ENCODE results near the gene UBAC2. TPM values are rescaled to one million over a fixed set of nuclear protein-coding genes. Genes with fewer than 3 reads are reported as not detected.
"Not testable (repeated sequence)": the region's sequence is repeated elsewhere in the genome, so short reads cannot be mapped to it uniquely, and the experiment has no call there.

UBAC2 gene
- total RNA-seq, 1 donor from 2014 or later: 63.5 TPM

DNA sequence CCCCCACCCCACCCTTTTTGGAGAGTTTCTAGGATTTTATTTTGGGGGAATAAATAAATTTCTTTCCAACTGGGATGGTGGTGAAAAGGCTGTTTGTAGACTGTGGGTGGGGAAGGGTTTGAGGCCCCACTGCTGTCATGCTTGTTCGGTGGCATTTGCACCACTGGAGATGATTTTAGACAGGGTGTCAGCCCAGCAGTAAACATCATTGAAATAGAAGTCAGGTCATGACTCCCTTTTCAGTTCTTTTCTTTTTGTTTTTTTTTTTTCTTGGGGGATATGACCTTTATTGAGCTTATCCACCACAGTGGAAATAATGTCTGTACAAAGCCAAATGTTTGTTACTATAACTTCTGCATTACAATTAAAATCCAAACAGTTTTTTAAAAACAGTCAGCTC is 14.1 kb downstream of the UBAC2 start:
- DNase-seq (ENCODE audit: low read depth): no peak

DNA sequence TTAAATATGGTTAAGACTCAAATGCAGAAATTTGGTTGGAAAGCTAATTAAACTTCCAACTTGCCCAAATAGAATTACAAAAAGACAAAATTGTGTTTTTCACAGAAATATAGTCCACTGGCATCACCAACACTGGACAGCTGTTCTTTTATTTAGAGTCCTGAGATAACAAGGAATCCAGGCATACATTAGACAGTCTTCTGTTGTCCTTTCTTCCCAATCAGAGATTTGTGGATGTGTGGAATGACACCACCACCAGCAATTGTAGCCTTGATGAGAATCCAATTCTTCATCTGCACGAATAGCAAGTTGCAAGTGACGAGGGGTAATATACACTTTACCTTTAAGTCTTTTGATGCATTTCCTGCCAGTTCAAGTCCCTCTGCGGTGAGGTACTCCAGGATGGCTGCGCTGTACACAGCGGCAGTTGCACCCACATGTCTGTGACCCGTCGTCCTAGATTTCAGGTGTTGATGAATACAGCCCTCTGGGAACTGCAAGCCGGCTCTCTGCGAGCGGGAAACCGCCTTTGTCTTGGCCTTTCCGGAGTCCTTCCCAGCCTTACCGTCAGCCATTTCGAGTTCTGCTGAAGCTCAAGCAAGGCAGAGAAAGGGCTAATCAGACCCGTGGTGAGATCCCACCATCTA is 14.7 kb downstream of the UBAC2 start:
- no peak for DNase-seq (ENCODE audit: low read depth)

DNA sequence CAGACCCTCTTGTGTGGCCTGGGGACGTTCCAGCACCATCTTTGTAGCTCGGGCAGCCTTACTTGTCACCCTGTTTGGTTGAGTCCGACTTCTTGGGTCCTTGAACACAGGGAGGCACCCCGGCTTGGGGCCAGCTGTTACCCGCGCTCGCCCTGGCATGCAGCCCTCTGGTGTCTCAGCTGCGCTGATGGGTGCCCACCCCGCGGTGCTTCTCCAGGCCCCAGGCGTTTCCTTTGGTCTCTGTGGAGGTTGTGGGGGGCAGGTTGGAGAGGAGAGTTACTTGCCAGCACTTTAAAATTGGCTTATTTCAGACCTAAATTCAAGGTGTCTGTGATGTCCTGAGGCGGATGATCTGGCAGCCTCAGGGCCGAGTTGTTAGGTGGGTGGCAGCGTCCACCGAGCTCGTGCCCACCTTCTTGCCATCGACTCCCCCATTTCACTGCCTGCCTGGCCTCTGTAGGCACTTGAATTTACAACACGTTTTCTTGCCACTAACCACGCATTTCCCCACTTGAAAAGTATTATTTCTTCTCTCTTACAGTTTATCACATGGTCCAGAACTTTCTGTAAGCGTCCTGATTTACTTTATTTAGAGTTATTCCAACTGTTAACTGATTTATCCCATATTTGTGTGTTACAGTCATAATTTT is 16.9 kb downstream of the UBAC2 start:
- DNase-seq (ENCODE audit: low read depth): no peak

- DNase-seq (ENCODE audit: low read depth): no peak
Observed at GRCh38 chr13:99218126-99218525, 17.5 kb downstream of the UBAC2 start.

DNA sequence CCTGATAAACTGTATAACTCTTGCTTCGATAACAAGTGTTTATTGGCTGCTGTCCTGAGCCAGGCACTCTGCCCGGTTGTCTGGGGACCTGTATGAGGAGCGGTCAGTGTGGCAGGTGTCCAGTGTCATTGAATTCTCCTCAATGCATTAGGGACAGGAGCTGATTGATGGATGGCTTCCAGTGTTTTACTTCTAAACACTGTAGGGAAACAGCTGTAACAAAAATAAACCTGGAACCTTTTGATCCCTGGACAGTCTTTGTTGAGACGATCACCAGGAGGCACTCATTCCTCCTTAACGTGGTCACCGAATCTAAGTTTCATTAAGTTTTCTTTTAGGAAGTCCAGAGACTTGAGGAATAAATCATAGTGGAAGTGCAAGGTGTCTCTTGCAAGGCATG is 17.9 kb downstream of the UBAC2 start:
- no peak for DNase-seq (ENCODE audit: low read depth)

- DNase-seq (ENCODE audit: low read depth): no peak
Observed at GRCh38 chr13:99218969-99219368, 18.3 kb downstream of the UBAC2 start.

- DNase-seq (ENCODE audit: low read depth): no peak
Observed at GRCh38 chr13:99220199-99220935, 19.7 kb downstream of the UBAC2 start.

DNA sequence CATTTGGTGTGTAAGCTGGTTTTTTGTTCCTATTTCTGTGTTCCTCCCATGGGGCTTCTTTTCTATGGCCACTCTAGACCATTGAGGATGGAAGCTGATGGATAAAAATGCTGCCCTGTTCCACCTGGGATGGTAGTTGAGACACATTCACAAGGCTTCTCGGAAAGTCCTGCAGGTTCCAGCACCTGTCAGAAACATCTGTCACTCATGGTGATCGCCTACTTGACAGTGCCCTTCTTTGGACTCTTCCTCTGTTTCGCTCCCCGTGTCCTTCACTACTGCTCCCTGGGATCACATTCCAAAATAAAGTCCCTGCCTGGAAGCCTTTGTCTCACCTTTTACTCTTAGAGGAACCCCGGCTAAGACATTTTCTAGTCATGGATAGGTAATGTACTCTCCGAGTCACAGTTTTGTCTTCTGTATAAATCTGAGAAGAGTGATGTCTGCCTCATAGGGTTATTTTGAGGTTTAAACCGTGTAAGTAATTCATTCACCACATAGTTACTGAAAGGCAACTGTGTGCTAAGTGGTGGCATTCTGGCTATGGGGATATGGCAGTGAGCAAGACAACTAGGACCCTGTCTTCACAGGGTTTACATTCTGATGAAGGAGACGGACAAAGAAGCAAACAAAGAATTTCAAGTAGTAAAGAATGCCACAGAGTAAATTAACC is 21.0 kb downstream of the UBAC2 start:
- DNase-seq (ENCODE audit: low read depth): no peak

- DNase-seq (ENCODE audit: low read depth): no peak
Observed at GRCh38 chr13:99223587-99223986, 22.9 kb downstream of the UBAC2 start.

DNA sequence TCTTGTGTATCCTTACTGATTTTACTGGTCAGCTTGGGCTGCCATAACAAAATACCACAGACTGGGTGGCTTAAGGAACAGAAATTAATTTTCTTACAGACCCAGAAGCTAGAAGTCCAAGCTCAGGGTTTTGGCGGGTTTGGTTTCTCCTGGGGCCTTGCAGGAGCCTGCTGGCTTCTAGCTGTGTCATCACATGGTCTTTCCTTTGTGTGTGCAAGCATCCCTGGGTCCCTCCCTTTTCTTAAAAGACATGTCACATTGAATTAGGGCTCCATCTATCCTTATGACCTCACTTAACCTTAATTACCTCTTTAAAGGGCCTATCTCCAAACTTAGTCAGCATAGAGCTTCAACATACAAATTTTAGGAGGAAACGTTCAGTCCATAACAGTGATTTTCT is 23.4 kb downstream of the UBAC2 start:
- no peak for DNase-seq (ENCODE audit: low read depth)

- DNase-seq (ENCODE audit: low read depth): no peak
Observed at GRCh38 chr13:99225078-99225477, 24.4 kb downstream of the UBAC2 start.

DNA sequence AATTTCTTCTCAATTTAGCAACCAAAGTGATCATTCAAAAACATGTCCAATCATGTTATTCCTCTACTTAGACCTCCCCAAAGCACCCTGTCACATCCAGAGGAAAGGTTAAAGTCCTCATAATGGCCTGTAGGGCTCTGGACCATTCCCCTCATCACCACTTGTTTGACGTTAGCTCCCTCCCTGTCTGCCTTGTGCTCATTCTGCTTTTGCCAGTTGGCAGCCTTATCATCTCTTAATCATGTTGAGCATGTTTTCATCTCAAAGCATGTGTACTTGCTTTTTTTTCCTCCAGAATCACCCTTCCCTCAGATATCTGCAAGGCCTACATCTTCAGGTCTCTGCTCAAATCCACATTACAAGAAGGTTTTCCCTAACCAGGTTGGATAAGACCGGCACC is 25.9 kb downstream of the UBAC2 start:
- DNase-seq (ENCODE audit: low read depth): no peak

DNA sequence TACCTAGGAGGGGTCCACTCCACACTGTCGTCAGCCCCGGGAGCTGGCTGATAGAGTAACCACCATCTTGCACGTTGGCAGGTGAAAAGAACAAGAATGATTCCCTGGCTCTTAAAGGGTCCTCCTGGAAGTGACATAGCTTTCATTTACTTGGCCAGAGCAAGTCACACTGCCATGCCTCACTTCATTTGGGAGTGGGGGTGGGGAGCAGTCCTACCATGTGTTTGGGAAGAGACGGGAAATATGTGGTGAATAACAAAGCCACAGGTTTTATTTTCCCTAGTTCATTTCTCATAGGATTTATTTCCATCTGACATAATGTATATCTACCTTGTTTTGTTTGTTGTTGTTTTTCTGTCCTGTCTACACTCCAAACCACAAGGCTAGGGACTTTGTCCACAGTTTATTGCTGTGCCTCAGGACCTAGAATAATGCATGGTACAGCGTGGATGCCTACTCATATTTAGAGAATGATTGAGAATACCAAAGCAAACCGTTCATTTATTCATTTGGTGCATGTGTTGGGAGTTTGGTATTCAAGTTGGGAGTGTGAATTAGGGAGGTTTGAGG is 26.8 kb downstream of the UBAC2 start:
- DNase-seq (ENCODE audit: low read depth): no peak

- DNase-seq (ENCODE audit: low read depth): peak; percentile 11
Observed at GRCh38 chr13:99227909-99228688, 27.4 kb downstream of the UBAC2 start.

GRCh38 chr13:99228737-99229691 is 28.4 kb downstream of the UBAC2 start:
- peak; percentile 88 for DNase-seq (ENCODE audit: low read depth)

- not testable (repeated sequence) for DNase-seq (ENCODE audit: low read depth)
Observed at GRCh38 chr13:99230588-99230987, 29.9 kb downstream of the UBAC2 start.

- DNase-seq (ENCODE audit: low read depth): no peak
Observed at GRCh38 chr13:99230991-99231390, 30.3 kb downstream of the UBAC2 start.

DNA sequence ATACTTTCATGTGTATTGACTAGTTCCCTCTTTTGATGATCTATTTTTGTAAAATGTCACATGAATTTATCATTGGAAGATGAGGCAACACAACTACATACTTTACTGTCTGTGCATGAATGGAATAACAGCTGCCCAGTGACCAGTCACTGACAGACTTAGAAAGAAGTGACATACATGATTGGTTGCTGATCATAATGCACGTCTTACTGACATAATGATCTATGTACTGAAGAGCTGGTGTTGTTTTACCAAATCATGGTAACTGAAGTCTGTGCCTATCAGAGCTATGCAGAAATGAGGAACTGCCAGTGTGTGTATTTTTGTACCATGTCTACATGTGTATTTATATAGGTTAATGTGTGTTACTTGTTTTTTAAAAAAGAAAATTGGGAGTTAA is 31.1 kb downstream of the UBAC2 start:
- DNase-seq (ENCODE audit: low read depth): no peak

GRCh38 chr13:99237981-99238662 is 37.5 kb downstream of the UBAC2 start:
- DNase-seq (ENCODE audit: low read depth): no peak

DNA sequence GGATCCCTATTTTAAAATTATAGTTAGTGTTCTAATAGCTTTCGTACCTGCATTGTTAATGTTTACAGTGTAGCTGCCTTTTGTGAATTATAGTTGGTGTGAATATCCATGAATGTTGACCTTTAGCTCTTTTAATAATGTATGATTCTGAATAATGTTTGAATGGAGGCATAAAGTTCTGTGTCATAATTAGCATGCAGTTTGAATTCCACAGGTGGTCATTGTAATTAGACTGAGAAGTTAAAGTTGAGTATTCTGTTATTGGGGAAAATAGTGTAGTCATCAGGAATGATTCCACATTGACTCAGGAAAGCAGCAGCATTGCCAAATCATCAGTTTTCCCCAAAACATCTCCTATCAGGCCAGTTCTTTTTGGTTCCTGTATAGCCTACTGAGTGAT is 45.4 kb downstream of the UBAC2 start:
- no peak for DNase-seq (ENCODE audit: low read depth)

Data from renal cortical epithelial cell (primary cell).